Measurements from ENCODE around the gene KRTAP2-3. TPM values are rescaled to one million over a fixed set of nuclear protein-coding genes. Genes with fewer than 3 reads are reported as not detected.
"Not testable (repeated sequence)": the region's sequence is repeated elsewhere in the genome, so short reads cannot be mapped to it uniquely, and the experiment has no call there.

The KRTAP2-3 gene
- total RNA-seq, 1 donor from 2014 or later: 0.69 TPM

DNA sequence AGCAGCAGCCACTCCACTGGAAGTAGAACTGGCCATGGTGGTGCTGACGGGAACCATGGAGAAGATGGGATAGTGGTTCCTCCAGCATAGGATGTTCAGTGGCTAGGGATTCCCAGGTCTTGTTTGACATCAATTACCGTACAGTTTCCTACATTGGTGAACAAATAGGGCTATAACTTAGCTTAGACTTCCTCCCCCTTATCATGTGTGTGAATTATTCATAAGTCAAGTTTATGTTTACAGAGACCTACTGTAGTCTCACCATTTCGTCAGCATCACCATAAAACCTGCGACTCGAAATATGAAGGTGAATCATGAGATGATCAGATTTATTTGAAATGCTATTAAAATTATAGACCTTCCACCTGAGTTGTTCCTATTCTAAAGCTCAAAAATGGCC, 1.2 kb downstream of the KRTAP2-3 start:
- Mint-ChIP-seq H3K27ac (peak overlapping the region; percentile 34), H3K27me3 (ENCODE audit: low read depth) (no peaks in the 10 kb centered on the region), H3K4me3 (no peak overlapping the region), H3K9me3 (peaks cover 8% of the 10 kb centered on the region), H3K36me3 (no peaks in the 10 kb centered on the region), H3K4me1 (peaks cover 28% of the 10 kb centered on the region)
- TF ChIP-seq, protein P1, sequence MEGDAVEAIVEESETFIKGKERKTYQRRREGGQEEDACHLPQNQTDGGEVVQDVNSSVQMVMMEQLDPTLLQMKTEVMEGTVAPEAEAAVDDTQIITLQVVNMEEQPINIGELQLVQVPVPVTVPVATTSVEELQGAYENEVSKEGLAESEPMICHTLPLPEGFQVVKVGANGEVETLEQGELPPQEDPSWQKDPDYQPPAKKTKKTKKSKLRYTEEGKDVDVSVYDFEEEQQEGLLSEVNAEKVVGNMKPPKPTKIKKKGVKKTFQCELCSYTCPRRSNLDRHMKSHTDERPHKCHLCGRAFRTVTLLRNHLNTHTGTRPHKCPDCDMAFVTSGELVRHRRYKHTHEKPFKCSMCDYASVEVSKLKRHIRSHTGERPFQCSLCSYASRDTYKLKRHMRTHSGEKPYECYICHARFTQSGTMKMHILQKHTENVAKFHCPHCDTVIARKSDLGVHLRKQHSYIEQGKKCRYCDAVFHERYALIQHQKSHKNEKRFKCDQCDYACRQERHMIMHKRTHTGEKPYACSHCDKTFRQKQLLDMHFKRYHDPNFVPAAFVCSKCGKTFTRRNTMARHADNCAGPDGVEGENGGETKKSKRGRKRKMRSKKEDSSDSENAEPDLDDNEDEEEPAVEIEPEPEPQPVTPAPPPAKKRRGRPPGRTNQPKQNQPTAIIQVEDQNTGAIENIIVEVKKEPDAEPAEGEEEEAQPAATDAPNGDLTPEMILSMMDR (IDR thresholded peaks at IDR 0.05; ENCODE audit: unreplicated experiment): no peak
- DNase-seq (ENCODE audit: low spot score in 2 of 2, unreplicated experiment in 2 of 2): no peak

DNA sequence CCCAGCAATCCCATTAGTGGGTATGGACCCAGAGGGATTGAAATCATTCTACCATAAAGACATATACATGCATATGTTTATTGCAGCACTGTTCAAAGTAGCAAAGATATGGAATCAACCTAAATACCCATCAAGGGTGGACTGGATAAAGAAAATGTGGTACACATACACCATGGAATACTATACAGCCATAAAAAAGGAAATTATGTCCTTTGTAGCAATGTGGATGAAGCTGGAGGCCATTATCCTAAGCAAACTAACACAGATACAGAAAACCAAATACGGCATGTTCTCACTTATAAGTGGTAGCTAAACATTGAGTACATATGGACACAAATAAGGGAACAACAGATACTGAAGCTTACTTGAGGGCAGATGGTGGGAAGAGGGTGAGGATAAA, 2.4 kb downstream of the KRTAP2-3 start:
- H3K4me3 Mint-ChIP-seq: no peak overlapping the region
- no peak overlapping the region for H3K27ac Mint-ChIP-seq
- no peak for DNase-seq (ENCODE audit: low spot score in 2 of 2, unreplicated experiment in 2 of 2)
- no peaks in the 10 kb centered on the region for H3K27me3 Mint-ChIP-seq (ENCODE audit: low read depth)
- H3K36me3 Mint-ChIP-seq: no peaks in the 10 kb centered on the region
- H3K9me3 Mint-ChIP-seq: peaks cover 20% of the 10 kb centered on the region
- TF ChIP-seq, protein P1 (IDR thresholded peaks at IDR 0.05; ENCODE audit: unreplicated experiment): no peak
- peaks cover 28% of the 10 kb centered on the region for H3K4me1 Mint-ChIP-seq

DNA sequence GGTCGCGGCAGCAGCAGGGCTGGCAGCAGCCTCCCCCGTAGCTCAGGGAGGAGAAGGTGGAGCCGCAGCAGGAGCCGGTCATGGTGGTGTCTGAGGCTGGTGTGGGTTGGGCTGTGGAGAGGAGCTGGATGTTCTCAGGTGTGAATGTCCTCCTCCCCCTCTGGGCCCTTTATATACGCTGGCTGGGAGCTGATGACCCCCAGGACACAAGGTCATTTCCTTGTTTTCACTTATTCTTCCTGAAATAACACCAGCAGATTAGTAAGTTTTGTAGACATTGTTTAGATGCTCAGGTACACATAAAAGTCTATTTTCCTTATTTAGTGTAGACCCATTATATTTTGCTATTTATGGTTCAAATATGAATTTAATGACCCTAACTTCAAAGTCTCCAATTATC, 4.8 kb downstream of the KRTAP2-3 start, which contains the start of gene KRTAP2-2:
KRTAP2-2 (minus strand) TSS at position 101 of the 400 bp plus-strand sequence; CDS start at position 82, 19 bp downstream.
- H3K4me1 Mint-ChIP-seq: peaks cover 15% of the 10 kb centered on the region
- not testable (repeated sequence) for H3K36me3 Mint-ChIP-seq; H3K27me3 Mint-ChIP-seq (ENCODE audit: low read depth); H3K4me3 Mint-ChIP-seq; H3K27ac Mint-ChIP-seq; DNase-seq (ENCODE audit: low spot score in 2 of 2, unreplicated experiment in 2 of 2)
- peaks cover 24% of the 10 kb centered on the region for H3K9me3 Mint-ChIP-seq

DNA sequence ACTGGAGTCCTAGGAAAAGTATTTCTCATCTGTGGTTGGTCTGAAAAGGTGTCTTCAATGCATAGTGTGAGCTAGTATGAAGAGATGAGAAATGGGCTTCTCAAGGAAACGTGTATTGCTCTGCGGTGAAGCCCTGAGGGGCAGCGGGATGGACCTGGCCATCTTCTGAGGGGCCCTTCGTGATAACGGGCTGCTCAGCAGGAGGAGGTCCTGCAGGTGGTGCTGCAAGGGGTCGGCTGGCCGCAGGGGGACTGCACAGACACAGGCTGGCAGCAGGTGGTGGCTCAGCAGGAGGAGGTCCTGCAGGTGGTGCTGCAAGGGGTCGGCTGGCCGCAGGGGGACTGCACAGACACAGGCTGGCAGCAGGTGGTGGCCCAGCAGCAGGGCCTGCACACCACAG, 5.4 kb downstream of the KRTAP2-3 start:
- H3K27ac Mint-ChIP-seq; DNase-seq (ENCODE audit: low spot score in 2 of 2, unreplicated experiment in 2 of 2); H3K4me3 Mint-ChIP-seq; H3K36me3 Mint-ChIP-seq; H3K27me3 Mint-ChIP-seq (ENCODE audit: low read depth): not testable (repeated sequence)
- Mint-ChIP-seq H3K9me3 (peaks cover 24% of the 10 kb centered on the region), H3K4me1 (peaks cover 17% of the 10 kb centered on the region)

DNA sequence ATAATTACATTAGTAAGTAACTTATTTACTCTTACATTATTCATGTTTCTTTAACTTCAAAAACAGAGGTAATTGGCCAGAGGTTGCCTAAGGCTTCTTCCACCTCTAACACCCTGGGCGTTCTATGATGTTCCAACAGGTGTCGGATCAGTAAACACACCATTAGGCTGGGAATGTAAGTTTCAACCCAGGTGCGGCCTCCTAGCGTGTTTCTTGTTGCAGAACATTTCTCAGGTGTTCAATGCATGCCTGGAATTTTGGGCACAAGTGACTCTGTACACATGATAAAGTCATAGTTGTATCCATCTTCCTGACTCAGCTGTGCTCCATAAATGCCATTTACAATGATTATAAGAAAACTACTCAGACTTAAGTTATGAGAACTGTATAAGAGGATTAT, 5.9 kb downstream of the KRTAP2-3 start:
- Mint-ChIP-seq H3K27ac (no peak overlapping the region), H3K4me1 (peaks cover 14% of the 10 kb centered on the region), H3K27me3 (ENCODE audit: low read depth) (no peaks in the 10 kb centered on the region), H3K4me3 (no peak overlapping the region), H3K36me3 (no peaks in the 10 kb centered on the region), H3K9me3 (peaks cover 24% of the 10 kb centered on the region)
- no peak for DNase-seq (ENCODE audit: low spot score in 2 of 2, unreplicated experiment in 2 of 2)
- TF ChIP-seq, protein P1 (IDR thresholded peaks at IDR 0.05; ENCODE audit: unreplicated experiment): no peak

DNA sequence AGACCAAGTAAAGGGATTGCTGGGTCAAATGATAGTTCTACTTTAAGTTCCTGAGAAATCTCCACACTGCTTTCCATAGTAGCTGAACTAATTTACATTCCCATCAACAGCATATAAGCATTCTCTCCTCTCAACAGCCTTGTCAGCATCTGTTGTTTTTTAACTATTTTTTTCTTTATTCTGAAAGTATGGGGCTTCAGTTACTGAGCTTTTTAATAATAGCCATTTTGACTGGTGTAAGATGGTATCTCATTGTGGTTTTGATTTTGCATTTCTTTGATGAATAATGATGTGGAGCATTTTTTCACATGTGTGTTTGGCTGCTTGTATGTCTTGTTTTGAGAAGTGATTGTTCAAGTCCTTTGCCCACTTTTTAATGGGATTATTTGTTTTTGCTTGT, 7.3 kb downstream of the KRTAP2-3 start:
- H3K27me3 Mint-ChIP-seq (ENCODE audit: low read depth): no peaks in the 10 kb centered on the region
- H3K36me3 Mint-ChIP-seq: no peaks in the 10 kb centered on the region
- H3K4me3 Mint-ChIP-seq: no peak overlapping the region
- TF ChIP-seq, protein P1 (IDR thresholded peaks at IDR 0.05; ENCODE audit: unreplicated experiment): no peak
- H3K9me3 Mint-ChIP-seq: peaks cover 23% of the 10 kb centered on the region
- no peak overlapping the region for H3K27ac Mint-ChIP-seq
- peaks cover 25% of the 10 kb centered on the region for H3K4me1 Mint-ChIP-seq
- no peak for DNase-seq (ENCODE audit: low spot score in 2 of 2, unreplicated experiment in 2 of 2)

DNA sequence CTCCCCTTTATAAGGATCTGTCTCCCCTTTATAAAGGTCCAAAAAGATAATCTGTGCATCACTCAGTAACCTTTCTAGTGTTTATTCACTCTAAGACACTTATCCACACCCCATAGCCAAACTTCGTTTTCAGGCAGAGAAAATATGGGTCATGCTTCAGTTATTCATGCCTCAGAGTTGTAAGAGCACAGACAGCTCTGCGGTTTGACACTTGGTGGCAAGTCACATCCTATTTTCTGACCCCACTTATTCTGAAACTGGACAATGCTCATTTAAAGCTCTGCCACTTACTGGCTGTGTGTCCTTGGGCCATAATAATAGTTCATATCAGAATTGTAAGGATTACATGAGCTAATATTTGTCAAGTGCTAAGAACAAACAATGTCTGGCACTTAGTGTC, 10.8 kb downstream of the KRTAP2-3 start:
- peak overlapping the region; percentile 88 for H3K27ac Mint-ChIP-seq
- H3K9me3 Mint-ChIP-seq: peaks cover 17% of the 10 kb centered on the region
- H3K4me1 Mint-ChIP-seq: peaks cover 28% of the 10 kb centered on the region
- H3K4me3 Mint-ChIP-seq: no peak overlapping the region
- no peaks in the 10 kb centered on the region for H3K27me3 Mint-ChIP-seq (ENCODE audit: low read depth)
- H3K36me3 Mint-ChIP-seq: peaks cover 1% of the 10 kb centered on the region
- DNase-seq (ENCODE audit: low spot score in 2 of 2, unreplicated experiment in 2 of 2): no peak
- TF ChIP-seq, protein P1 (IDR thresholded peaks at IDR 0.05; ENCODE audit: unreplicated experiment): no peak

Measured in mesothelial cell of epicardium (in vitro differentiated cells).